Endothelial cell (in vitro differentiated cells): ENCODE results near the gene BCAP31. TPM values are rescaled to one million over a fixed set of nuclear protein-coding genes. Genes with fewer than 3 reads are reported as not detected.

ENCODE experiments used
- DNase-seq: peaks from one replicate; pipeline ENCODE4 v3.0.0; 2021; ENCODE audit warnings: low spot score
- H3K27ac Mint-ChIP-seq: one replicate; pipeline ENCODE4 v1.8.0; 2021; ENCODE audit warnings: mixed read lengths, inconsistent platforms; ENCODE audit not compliant: unreplicated experiment
- H3K27me3 Mint-ChIP-seq: one replicate; pipeline ENCODE4 v1.8.0; 2021; ENCODE audit warnings: mild to moderate bottlenecking, moderate library complexity, mixed read lengths, inconsistent platforms; ENCODE audit not compliant: unreplicated experiment
- H3K36me3 Mint-ChIP-seq: one replicate; pipeline ENCODE4 v1.8.0; 2021; ENCODE audit warnings: mild to moderate bottlenecking, low read depth, mixed read lengths, inconsistent platforms; ENCODE audit not compliant: unreplicated experiment
- H3K4me1 Mint-ChIP-seq: one replicate; pipeline ENCODE4 v1.8.0; 2021; ENCODE audit warnings: mild to moderate bottlenecking, mixed read lengths, inconsistent platforms; ENCODE audit not compliant: unreplicated experiment
- H3K4me3 Mint-ChIP-seq: one replicate; pipeline ENCODE4 v1.8.0; 2021; ENCODE audit warnings: mild to moderate bottlenecking, mixed read lengths, inconsistent platforms; ENCODE audit not compliant: unreplicated experiment
- H3K9me3 Mint-ChIP-seq: one replicate; pipeline ENCODE4 v1.8.0; 2021; ENCODE audit warnings: mixed read lengths, inconsistent platforms; ENCODE audit not compliant: unreplicated experiment
- total RNA-seq: library from RNA; stranded (reverse); fragmentation: NEBNext Ultra II Directional; extraction: Animal tissue kit (Norgen Biotek cat#: 25700); gene quantifications from one replicate; pipeline ENCODE4 v1.2.1, GENCODE V29; 2021; ENCODE audit not compliant: unreplicated experiment
- TF ChIP-seq, protein P1 (sequence below): fragments of 200-600 bp; sonication (generic); IDR thresholded peaks from one replicate; pipeline ENCODE4 v1.5.0; 2021; ENCODE audit warnings: antibody characterized with exemption; ENCODE audit not compliant: unreplicated experiment

Gene BCAP31
- total RNA-seq, 1 donor from 2014 or later: 282 TPM

DNA sequence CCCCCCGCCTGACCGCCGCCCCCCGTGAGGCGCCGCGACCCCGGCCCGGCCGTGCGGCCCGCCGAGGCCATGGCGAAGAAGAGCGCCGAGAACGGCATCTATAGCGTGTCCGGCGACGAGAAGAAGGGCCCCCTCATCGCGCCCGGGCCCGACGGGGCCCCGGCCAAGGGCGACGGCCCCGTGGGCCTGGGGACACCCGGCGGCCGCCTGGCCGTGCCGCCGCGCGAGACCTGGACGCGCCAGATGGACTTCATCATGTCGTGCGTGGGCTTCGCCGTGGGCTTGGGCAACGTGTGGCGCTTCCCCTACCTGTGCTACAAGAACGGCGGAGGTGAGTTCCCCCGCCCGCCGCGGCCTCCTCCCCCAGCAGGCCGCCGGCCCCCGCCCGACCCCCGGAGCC, 35.7 kb downstream of the BCAP31 start:
- peaks cover 2% of the 10 kb centered on the region for H3K4me1 Mint-ChIP-seq
- H3K27me3 Mint-ChIP-seq: peaks cover 1% of the 10 kb centered on the region
- DNase-seq: no peak
- H3K9me3 Mint-ChIP-seq: no peaks in the 10 kb centered on the region
- no peak overlapping the region for H3K4me3 Mint-ChIP-seq
- TF ChIP-seq, protein P1, sequence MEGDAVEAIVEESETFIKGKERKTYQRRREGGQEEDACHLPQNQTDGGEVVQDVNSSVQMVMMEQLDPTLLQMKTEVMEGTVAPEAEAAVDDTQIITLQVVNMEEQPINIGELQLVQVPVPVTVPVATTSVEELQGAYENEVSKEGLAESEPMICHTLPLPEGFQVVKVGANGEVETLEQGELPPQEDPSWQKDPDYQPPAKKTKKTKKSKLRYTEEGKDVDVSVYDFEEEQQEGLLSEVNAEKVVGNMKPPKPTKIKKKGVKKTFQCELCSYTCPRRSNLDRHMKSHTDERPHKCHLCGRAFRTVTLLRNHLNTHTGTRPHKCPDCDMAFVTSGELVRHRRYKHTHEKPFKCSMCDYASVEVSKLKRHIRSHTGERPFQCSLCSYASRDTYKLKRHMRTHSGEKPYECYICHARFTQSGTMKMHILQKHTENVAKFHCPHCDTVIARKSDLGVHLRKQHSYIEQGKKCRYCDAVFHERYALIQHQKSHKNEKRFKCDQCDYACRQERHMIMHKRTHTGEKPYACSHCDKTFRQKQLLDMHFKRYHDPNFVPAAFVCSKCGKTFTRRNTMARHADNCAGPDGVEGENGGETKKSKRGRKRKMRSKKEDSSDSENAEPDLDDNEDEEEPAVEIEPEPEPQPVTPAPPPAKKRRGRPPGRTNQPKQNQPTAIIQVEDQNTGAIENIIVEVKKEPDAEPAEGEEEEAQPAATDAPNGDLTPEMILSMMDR: no peak
- H3K36me3 Mint-ChIP-seq: no peaks in the 10 kb centered on the region
- no peak overlapping the region for H3K27ac Mint-ChIP-seq

DNA sequence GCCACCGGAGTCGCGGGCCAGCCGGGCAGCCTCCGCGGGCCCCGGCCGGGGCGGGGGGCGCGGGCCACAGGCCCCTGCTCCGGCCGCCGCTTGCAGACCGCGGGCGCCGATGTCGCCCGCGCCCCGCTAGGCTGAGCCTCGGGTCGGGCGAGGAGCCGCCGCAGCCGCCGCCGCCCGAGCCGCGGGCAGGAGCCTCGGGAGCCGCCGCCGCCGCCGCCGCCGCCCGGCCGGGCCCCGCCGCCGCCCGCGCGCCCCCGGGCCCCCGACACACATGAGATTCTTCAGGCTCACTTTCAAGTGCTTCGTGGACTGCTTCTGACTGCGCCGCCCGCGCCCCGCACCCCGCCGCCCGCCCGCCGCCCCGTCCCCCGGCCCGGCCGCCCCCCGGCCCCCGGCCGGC, 36.1 kb downstream of the BCAP31 start:
- Mint-ChIP-seq H3K4me1 (peaks cover 2% of the 10 kb centered on the region), H3K4me3 (no peak overlapping the region), H3K27ac (no peak overlapping the region)

DNA sequence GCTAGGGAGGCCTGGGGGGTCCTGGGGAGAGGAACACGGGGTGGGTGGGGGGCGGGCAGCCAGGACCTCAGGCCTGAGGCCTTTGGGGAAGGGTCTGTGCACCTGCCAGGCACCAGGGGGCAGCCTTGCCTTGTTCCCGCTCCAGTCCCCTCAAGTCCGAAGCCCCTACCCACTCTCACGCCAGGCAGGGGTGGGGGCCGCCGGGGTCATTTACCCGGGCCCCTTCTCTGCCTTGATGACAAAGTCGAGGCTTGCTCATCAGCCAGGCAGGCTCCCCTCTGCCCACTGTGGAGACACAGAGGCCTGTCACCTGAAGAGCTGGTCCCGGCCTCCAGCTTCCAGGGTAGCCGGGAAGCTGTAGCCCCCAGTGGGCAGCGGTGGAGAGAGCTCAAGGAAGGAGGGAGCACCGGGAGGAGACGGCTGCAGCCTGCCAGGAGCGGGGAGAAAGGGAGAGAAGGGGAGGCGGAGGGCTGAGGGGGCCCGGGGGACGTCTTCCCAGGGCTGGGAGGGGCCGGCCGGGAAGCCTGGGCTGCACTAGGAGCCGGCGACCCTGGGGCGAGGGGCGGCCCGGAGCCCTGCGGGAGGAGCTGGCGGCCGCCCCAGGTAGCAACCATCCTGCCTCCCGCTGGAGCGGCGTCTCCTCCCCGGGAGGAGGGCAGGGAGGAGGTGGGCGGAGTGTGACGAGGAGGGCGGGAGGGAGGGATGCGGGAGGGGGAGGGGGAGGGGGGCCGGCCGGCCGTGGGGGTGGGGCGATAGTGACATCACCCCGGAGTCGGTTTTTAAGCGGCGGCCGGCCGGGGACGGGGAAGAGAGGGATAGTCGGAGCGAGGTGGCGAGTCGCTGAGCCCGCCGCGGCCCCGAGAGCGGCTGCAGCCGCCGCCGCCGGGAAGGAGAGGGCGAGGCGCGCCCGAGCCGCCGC, 36.8 kb downstream of the BCAP31 start, which contains the start of gene SLC6A8:
TSS of gene SLC6A8 (plus strand) at position 806 of the 919 bp plus-strand sequence. CDS start 649 bp downstream, outside the sequence.
- Mint-ChIP-seq H3K4me1 (peaks cover 2% of the 10 kb centered on the region), H3K4me3 (no peak within 1 kb of the TSS), H3K27ac (no peak within 1 kb of the TSS), H3K36me3 (no peaks in the 10 kb centered on the region), H3K27me3 (peaks cover 1% of the 10 kb centered on the region), H3K9me3 (no peaks in the 10 kb centered on the region)
- TF ChIP-seq, protein P1: no peak
- DNase-seq: peak; percentile 60

More for the DNA sequence above, 36.1 kb downstream of the BCAP31 start:
- no peaks in the 10 kb centered on the region for H3K9me3 Mint-ChIP-seq
- H3K36me3 Mint-ChIP-seq: no peaks in the 10 kb centered on the region
- H3K27me3 Mint-ChIP-seq: peaks cover 1% of the 10 kb centered on the region
- DNase-seq: no peak
- TF ChIP-seq, protein P1: no peak

DNA sequence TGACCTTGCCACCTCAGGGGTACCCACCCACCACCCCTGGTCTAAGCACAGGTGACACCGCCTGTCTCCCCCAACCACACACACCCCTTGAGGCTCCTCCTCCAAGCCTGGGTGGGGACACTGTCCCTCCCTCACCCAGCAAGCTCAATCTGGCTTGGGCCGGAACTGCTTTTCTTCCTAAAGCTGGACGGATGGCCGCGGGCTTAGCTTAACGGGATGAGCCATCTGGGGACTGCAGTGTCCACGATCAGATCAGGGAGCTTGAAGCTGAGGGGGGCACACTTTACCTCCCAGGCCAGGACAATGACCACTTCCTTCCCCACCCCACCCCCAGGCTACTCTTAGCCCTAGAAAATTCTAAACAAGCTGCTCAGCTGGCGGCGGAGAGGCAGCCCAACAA, 37.5 kb downstream of the BCAP31 start:
- TF ChIP-seq, protein P1: no peak
- DNase-seq: no peak
- Mint-ChIP-seq H3K27ac (no peak overlapping the region), H3K4me1 (peaks cover 2% of the 10 kb centered on the region), H3K27me3 (peaks cover 1% of the 10 kb centered on the region), H3K36me3 (no peaks in the 10 kb centered on the region), H3K9me3 (no peaks in the 10 kb centered on the region), H3K4me3 (no peak overlapping the region)
